H1 (cell line): Measurements from ENCODE around the gene RNF146. TPM values are rescaled to one million over a fixed set of nuclear protein-coding genes. Genes with fewer than 3 reads are reported as not detected.

Experiments
- CTCF ChIA-PET: fragments of 300-600 bp; sonication (Branson Sonifier 250); formaldehyde crosslinking; loops from one replicate; lab custom pipeline; 2021; ENCODE audit not compliant: partially characterized antibody; lab: Charles Lee
- POLR2A ChIA-PET: fragments of 300-600 bp; sonication (Branson Sonifier 250); formaldehyde crosslinking; loops from one replicate; lab custom pipeline; 2021; ENCODE audit warnings: inconsistent platforms; ENCODE audit not compliant: partially characterized antibody; lab: Charles Lee
- DNase-seq, 2 experiments: peaks; one replicate each; pipeline versions ENCODE4 v3.0.0 to v3.0.0-alpha.2; 2010 to 2022; ENCODE audit warnings: low spot score in 2 of 2, low read depth in 1 of 2, mixed read lengths in 1 of 2
- FAIRE-seq: peaks from 2 replicates; lab custom pipeline; 2011; peaks lifted over from hg19 to GRCh38; lab: Jason Lieb, UNC
- H2AFZ ChIP-seq: 2 replicates; pipeline ENCODE4 v1.8.1; 2012; ENCODE audit warnings: low read length, inconsistent platforms
- H2AK5ac ChIP-seq: 2 replicates; pipeline ENCODE4 v1.6.1; 2013; ENCODE audit warnings: low read depth, low read length
- H2BK120ac ChIP-seq: replicated peaks from 2 replicates; pipeline ENCODE3; 2013; ENCODE audit warnings: low read depth, low read length, inconsistent platforms
- H2BK12ac ChIP-seq: 2 replicates; pipeline ENCODE4 v1.6.1; 2013; ENCODE audit warnings: low read depth, low read length
- H2BK15ac ChIP-seq: 2 replicates; pipeline ENCODE4 v1.6.1; 2013; ENCODE audit warnings: low read length
- H2BK20ac ChIP-seq: 2 replicates; pipeline ENCODE4 v1.6.1; 2013; ENCODE audit warnings: low read length
- H2BK5ac ChIP-seq: 2 replicates; pipeline ENCODE4 v1.6.1; 2013; ENCODE audit warnings: low read depth, low read length
- H3K14ac ChIP-seq: 2 replicates; pipeline ENCODE4 v1.6.1; 2013; ENCODE audit warnings: inconsistent platforms; ENCODE audit not compliant: insufficient read length
- H3K18ac ChIP-seq: 2 replicates; pipeline ENCODE4 v1.6.1; 2013; ENCODE audit warnings: low read length; ENCODE audit errors: extremely low read depth
- H3K23ac ChIP-seq: 2 replicates; pipeline ENCODE4 v1.6.1; 2013; ENCODE audit warnings: inconsistent platforms; ENCODE audit not compliant: insufficient read length
- H3K23me2 ChIP-seq: 2 replicates; pipeline ENCODE4 v1.6.1; 2013; ENCODE audit warnings: low read depth, low read length
- H3K27ac ChIP-seq: 2 replicates; pipeline ENCODE4 v1.6.1; 2011; ENCODE audit warnings: low read depth, low read length, inconsistent platforms
- H3K27me3 ChIP-seq, 4 experiments: replicated peaks in 1 of 4; 1 replicate in 1 of 4; 2 replicates in 3 of 4; pipeline versions ENCODE4 v1.6.1 to v1.8.1; 2011 to 2013; ENCODE audit warnings: low read length in 3 of 4, mild to moderate bottlenecking in 3 of 4, inconsistent platforms in 2 of 4, mixed read lengths in 2 of 4, moderate library complexity in 1 of 4; ENCODE audit not compliant: control insufficient read depth in 3 of 4, insufficient read depth in 3 of 4; ENCODE audit errors: extremely low read depth in 1 of 4
- H3K36me3 ChIP-seq, 4 experiments: 2 replicates each; pipeline versions ENCODE4 v1.6.1 to v1.8.1; 2011 to 2013; ENCODE audit warnings: mild to moderate bottlenecking in 4 of 4, low read length in 3 of 4, moderate library complexity in 2 of 4, control low read depth in 1 of 4, inconsistent platforms in 1 of 4; ENCODE audit not compliant: insufficient read depth in 4 of 4, control insufficient read depth in 2 of 4
- H3K4ac ChIP-seq: replicated peaks from 2 replicates; pipeline ENCODE3; 2013; ENCODE audit warnings: low read length, low read depth, mixed read lengths, inconsistent platforms; ENCODE audit not compliant: insufficient read length
- H3K4me1 ChIP-seq, 4 experiments: replicated peaks in 1 of 4; 1 replicate in 1 of 4; 2 replicates in 3 of 4; pipeline versions ENCODE4 v1.6.1 to v1.8.1; 2011 to 2013; ENCODE audit warnings: low read length in 3 of 4, inconsistent platforms in 2 of 4, mixed read lengths in 1 of 4; ENCODE audit not compliant: insufficient read depth in 4 of 4, control insufficient read depth in 3 of 4
- H3K4me2 ChIP-seq, 2 experiments: 2 replicates each; pipeline versions ENCODE4 v1.6.1 to v1.8.1; 2011 to 2013; ENCODE audit warnings: low read depth in 2 of 2, low read length in 2 of 2, control low read depth in 1 of 2, inconsistent platforms in 1 of 2, mild to moderate bottlenecking in 1 of 2; ENCODE audit not compliant: insufficient read depth in 1 of 2
- H3K4me3 ChIP-seq, 4 experiments: fragments of 200-600, 300-600 bp in 1 of 4; sonication (generic), shearing (Covaris generic), sonication (Bioruptor Twin) in 1 of 4; 2 replicates each; pipeline versions ENCODE4 v1.5.1 to v1.8.1; 2011 to 2016; ENCODE audit warnings: low read length in 4 of 4, low read depth in 3 of 4, control low read depth in 2 of 4, inconsistent platforms in 2 of 4, mild to moderate bottlenecking in 2 of 4, mixed read lengths in 1 of 4, moderate library complexity in 1 of 4; ENCODE audit not compliant: insufficient read depth in 2 of 4; ENCODE audit errors: extremely low read depth in 1 of 4
- H3K56ac ChIP-seq: replicated peaks from 2 replicates; pipeline ENCODE3; 2013; ENCODE audit warnings: low read depth, mild to moderate bottlenecking, mixed read lengths, low read length, inconsistent platforms; ENCODE audit not compliant: insufficient read length
- H3K79me1 ChIP-seq: 2 replicates; pipeline ENCODE4 v1.6.1; 2013; ENCODE audit warnings: low read depth, low read length, control low read depth
- H3K79me2 ChIP-seq, 2 experiments: 2 replicates each; pipeline versions ENCODE4 v1.6.1 to v1.8.1; 2012 to 2013; ENCODE audit warnings: low read length in 2 of 2, mild to moderate bottlenecking in 2 of 2, inconsistent platforms in 1 of 2; ENCODE audit not compliant: insufficient read depth in 2 of 2, control insufficient read depth in 1 of 2
- H3K9ac ChIP-seq, 4 experiments: replicated peaks in 1 of 4; 1 replicate in 1 of 4; 2 replicates in 3 of 4; pipeline versions ENCODE4 v1.6.1 to v1.8.1; 2011 to 2013; ENCODE audit warnings: low read depth in 3 of 4, low read length in 3 of 4, control low read depth in 2 of 4, mild to moderate bottlenecking in 2 of 4, moderate library complexity in 2 of 4, inconsistent platforms in 1 of 4; ENCODE audit errors: extremely low read depth in 1 of 4
- H3K9me3 ChIP-seq, 2 experiments: 2 replicates each; pipeline versions ENCODE4 v1.6.1 to v1.8.1; 2012 to 2013; ENCODE audit warnings: mild to moderate bottlenecking in 2 of 2, moderate library complexity in 2 of 2, control low read depth in 1 of 2, inconsistent platforms in 1 of 2, low read depth in 1 of 2, low read length in 1 of 2, mixed read lengths in 1 of 2; ENCODE audit not compliant: insufficient read depth in 2 of 2
- H4K20me1 ChIP-seq, 2 experiments: replicated peaks in 1 of 2; 2 replicates each; pipeline versions ENCODE3 to v1.8.1; 2011 to 2013; ENCODE audit warnings: inconsistent platforms in 2 of 2, low read length in 2 of 2, mild to moderate bottlenecking in 1 of 2; ENCODE audit not compliant: insufficient read depth in 2 of 2, control insufficient read depth in 1 of 2
- H4K5ac ChIP-seq: 2 replicates; pipeline ENCODE4 v1.6.1; 2013; ENCODE audit warnings: low read length, low read depth, mixed read lengths, inconsistent platforms; ENCODE audit not compliant: insufficient read length
- H4K8ac ChIP-seq: 2 replicates; pipeline ENCODE4 v1.8.0; 2013; ENCODE audit warnings: mild to moderate bottlenecking, moderate library complexity, low read length, inconsistent platforms; ENCODE audit not compliant: insufficient read depth; ENCODE audit errors: extremely low read depth
- H4K91ac ChIP-seq: replicated peaks from 2 replicates; pipeline ENCODE3; 2013; ENCODE audit warnings: low read length, mixed read lengths, inconsistent platforms; ENCODE audit not compliant: insufficient read length
- CTCF ChIP-seq, 3 experiments: IDR thresholded peaks; 1 replicate in 2 of 3; 2 replicates in 1 of 3; pipeline versions ENCODE4 v1.5.1 to v1.6.1; 2011; ENCODE audit warnings: low read length in 3 of 3, mild to moderate bottlenecking in 3 of 3, inconsistent platforms in 2 of 3, low read depth in 1 of 3, moderate library complexity in 1 of 3; ENCODE audit not compliant: insufficient read depth in 1 of 3; ENCODE audit errors: control extremely low read depth in 1 of 3
- E2F6 ChIP-seq: IDR thresholded peaks from 2 replicates; pipeline ENCODE4 v1.6.1; 2012; ENCODE audit warnings: inconsistent platforms
- HDAC2 ChIP-seq, 2 experiments: fragments of 300-600 bp in 1 of 2; sonication (generic) in 1 of 2; IDR thresholded peaks; 2 replicates each; pipeline ENCODE4 v1.6.1; 2011 to 2012; ENCODE audit warnings: low read depth in 2 of 2, low read length in 2 of 2, mild to moderate bottlenecking in 2 of 2, moderate library complexity in 2 of 2, borderline replicate concordance in 1 of 2, inconsistent platforms in 1 of 2
- HDAC6 ChIP-seq: IDR thresholded peaks from one replicate; pipeline ENCODE4 v1.7.1; 2012; ENCODE audit warnings: low read depth, mild to moderate bottlenecking, inconsistent platforms, low read length, moderate library complexity
- SIRT6 ChIP-seq: IDR thresholded peaks from one replicate; pipeline ENCODE4 v1.7.1; 2012; ENCODE audit warnings: low read length, inconsistent platforms
- SIX5 ChIP-seq: IDR thresholded peaks from 2 replicates; pipeline ENCODE4 v1.6.1; 2011; ENCODE audit warnings: mild to moderate bottlenecking, low read depth, low read length
- TAF1 ChIP-seq: IDR thresholded peaks from 2 replicates; pipeline ENCODE4 v1.6.1; 2011; ENCODE audit warnings: mild to moderate bottlenecking, low read depth, low read length
- TAF7 ChIP-seq: optimal IDR thresholded peaks from 2 replicates; pipeline ENCODE3; 2011; ENCODE audit warnings: low read depth, mild to moderate bottlenecking, inconsistent platforms, low read length, moderate library complexity, borderline replicate concordance
- ZNF274 ChIP-seq: IDR thresholded peaks from 2 replicates; pipeline ENCODE4 v1.7.0; 2012; ENCODE audit warnings: low read length, borderline replicate concordance; ENCODE audit errors: extremely low read depth
- WGBS, 2 experiments: shearing (Covaris generic) in 1 of 2; methylation state at CpG; one replicate each; pipeline versions ENCODE4 v1.1.6 to v1.1.7; 2013 to 2015; ENCODE audit warnings: low lambda C conversion rate in 2 of 2, mixed read lengths in 2 of 2, inconsistent platforms in 1 of 2, low coverage in 1 of 2, missing lambda C conversion rate in 1 of 2; ENCODE audit not compliant: insufficient replicate concordance in 2 of 2, insufficient coverage in 1 of 2, insufficient read length in 1 of 2; ENCODE audit errors: extremely low coverage in 1 of 2, missing lambda C conversion rate in 1 of 2; 5-methylcytosine and 5-hydroxymethylcytosine counted together
- polyA plus RNA-seq, 7 experiments: library from polyadenylated mRNA; depleted of rRNA in 3 of 7; stranded (reverse) in 5 of 7; unstranded in 2 of 7; fragments of >200 nt in 5 of 7; fragments of 200-250 nt in 2 of 7; gene quantifications; 1 replicate in 5 of 7; 2 replicates in 1 of 7; 4 replicates in 1 of 7; pipeline versions ENCODE4 v1.2.1 to v1.2.3, GENCODE V29; 2011 to 2013; ENCODE audit warnings: missing spikeins in 2 of 7, mixed read lengths in 2 of 7
- total RNA-seq: library from RNA; stranded (reverse); fragmentation: NEBNext Ultra II Directional; extraction: Animal tissue kit (Norgen Biotek cat#: 25700); gene quantifications from 2 replicates; pipeline ENCODE4 v1.2.1, GENCODE V29; 2021
- TF ChIP-seq, protein P1 (sequence below): IDR thresholded peaks from 2 replicates; pipeline ENCODE4 v1.6.1; 2012; ENCODE audit warnings: inconsistent platforms

The RNF146 gene
- total and polyA plus RNA-seq, 2 of the 8 experiments (the other 6 are each of a cell fraction or from before 2014, with no cell fraction given) = 16.1 to 30.8 TPM

DNA sequence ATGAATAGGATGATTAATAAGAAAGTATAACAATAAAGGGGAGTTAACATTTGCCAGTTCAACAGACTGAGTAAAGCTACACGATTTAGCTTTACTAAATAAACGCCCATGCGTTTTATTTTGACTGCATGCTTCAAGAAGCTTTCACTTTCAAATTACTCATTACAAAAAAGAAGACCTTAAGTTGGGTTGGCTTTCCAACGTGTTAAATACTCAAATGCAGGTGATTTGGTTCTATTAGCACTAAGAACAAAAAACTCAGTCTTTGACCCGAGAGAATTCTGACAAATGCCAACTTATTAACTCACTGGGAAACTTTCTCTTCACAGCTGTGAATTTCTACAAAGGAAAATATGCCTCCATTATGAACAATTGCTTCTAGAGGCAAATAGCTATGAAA lies 24.8 kb downstream of the RNF146 start:
- no peak for FAIRE-seq
- WGBS, 2 experiments = 55% methylated on average over 5 of the region's 5 CpGs; no CpG with 5 or more reads in 1 of the 2 experiments
- POLR2A ChIA-PET = interaction anchor here (0.6 to 3.7 kb wide), 3 partner anchors 8 to 514 kb away, joined by 3 to 12 read pairs (median 6); partner anchors contain the start of gene RNF146
- TF ChIP-seq HDAC6 (no peak), HDAC2 (IDR thresholded peaks at IDR 0.05; ENCODE audit: borderline replicate concordance in 1 of 2, low read depth in 2 of 2, low read length in 2 of 2) (no peak), CTCF (IDR thresholded peaks at IDR 0.05; ENCODE audit: control extremely low read depth in 1 of 3, insufficient read depth in 1 of 3, low read depth in 1 of 3, low read length in 3 of 3) (no peak), E2F6 (no peak), SIX5 (no peak), SIRT6 (no peak), TAF1 (no peak), TAF7 (no peak), ZNF274 (no peak)
- TF ChIP-seq, protein P1, sequence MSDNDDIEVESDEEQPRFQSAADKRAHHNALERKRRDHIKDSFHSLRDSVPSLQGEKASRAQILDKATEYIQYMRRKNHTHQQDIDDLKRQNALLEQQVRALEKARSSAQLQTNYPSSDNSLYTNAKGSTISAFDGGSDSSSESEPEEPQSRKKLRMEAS = no peak

More for the DNA sequence above, 24.8 kb downstream of the RNF146 start:
- H2BK12ac ChIP-seq = no peak overlapping the region
- no peaks in the 10 kb centered on the region for H3K23me2 ChIP-seq
- no peak overlapping the region for H3K9ac ChIP-seq
- DNase-seq = no peak
- H3K9me3 ChIP-seq = no peaks in the 10 kb centered on the region
- H3K4me1 ChIP-seq = peaks cover 0 to 5% (median 0%) of the 10 kb centered on the region in 4 experiments; a peak in 3 of 7 replicates
- peaks cover 9 to 32% (median 11%) of the 10 kb centered on the region in 4 experiments for H3K36me3 ChIP-seq
- H3K4me3 ChIP-seq = no peak overlapping the region; a peak in 1 of 8 replicates
- no peak overlapping the region for H4K91ac ChIP-seq
- CTCF ChIA-PET = interaction anchor here (1.0 to 3.7 kb wide), 5 partner anchors 9 to 225 kb away, joined by 3 to 15 read pairs (median 6); partner anchors contain the start of gene RNF146
- H3K56ac ChIP-seq = no peak overlapping the region
- H2AFZ ChIP-seq = no peak overlapping the region
- no peak overlapping the region for H3K27ac ChIP-seq
- no peak overlapping the region for H3K4ac ChIP-seq
- H2BK5ac ChIP-seq = no peak overlapping the region
- H3K23ac ChIP-seq = no peak overlapping the region
- H2BK120ac ChIP-seq = no peak overlapping the region
- H3K79me1 ChIP-seq = no peaks in the 10 kb centered on the region
- no peaks in the 10 kb centered on the region for H4K20me1 ChIP-seq
- H2BK15ac ChIP-seq = no peak overlapping the region
- no peak overlapping the region for H2AK5ac ChIP-seq
- peak overlapping the region in 1 of 2 experiments; percentile 30; a peak in 2 of 4 replicates for H3K4me2 ChIP-seq
- peak overlapping the region; percentile 60 for H4K5ac ChIP-seq
- 0 out of 4 replicates have a peak, but pooled peaks cover 0 to 2% of the 10 kb centered on the region in 2 experiments for H3K79me2 ChIP-seq
- no peak overlapping the region for H4K8ac ChIP-seq
- H3K14ac ChIP-seq = no peak overlapping the region
- no peaks in the 10 kb centered on the region for H3K27me3 ChIP-seq
- no peak overlapping the region for H2BK20ac ChIP-seq
- no peak overlapping the region for H3K18ac ChIP-seq
